Superior temporal gyrus (tissue), 1 donor: Measurements from ENCODE around the gene TNNI3K.
A peak's percentile ranks its signal among the peaks of the same experiment; 100 is the strongest.

ENCODE experiments used
- DNase-seq: peaks from one replicate; pipeline ENCODE4 v3.0.0-alpha.2; 2016; ENCODE audit errors: extremely low spot score

TNNI3K gene

DNA sequence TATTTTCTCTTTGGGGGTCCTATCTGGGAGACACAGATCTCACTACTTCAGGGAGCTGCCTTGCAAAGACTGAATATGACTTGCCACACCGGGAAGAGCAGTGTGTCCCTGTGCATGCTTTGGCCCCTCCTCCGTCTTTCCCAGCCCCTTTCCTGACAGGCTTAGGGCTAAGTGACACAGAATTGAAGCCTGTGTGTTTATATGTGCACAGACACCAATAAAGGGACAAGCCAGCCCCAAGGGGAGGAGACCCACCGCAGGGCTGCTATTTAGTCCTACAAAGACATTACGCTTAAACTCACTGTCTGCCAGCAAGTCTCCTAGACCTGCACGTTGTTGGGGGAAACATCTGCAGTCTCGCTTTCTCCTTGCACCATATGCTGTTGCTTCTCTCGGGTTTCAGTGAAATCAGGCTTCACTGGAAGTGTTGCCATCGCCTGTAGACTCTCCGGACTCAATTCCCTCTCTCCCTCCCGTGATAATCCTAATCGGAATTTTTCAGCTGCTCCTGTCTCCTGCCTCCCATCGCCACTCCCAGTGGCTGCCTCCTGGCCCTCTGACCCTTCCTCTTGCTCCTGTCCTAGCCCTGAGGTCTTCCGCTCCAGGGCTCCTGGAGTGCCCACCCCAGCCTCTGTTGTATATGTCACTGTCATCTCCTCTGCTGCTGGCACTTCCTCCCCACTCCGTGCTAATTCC, 335.8 kb downstream of the TNNI3K start:
- peak; percentile 44 for DNase-seq

DNA sequence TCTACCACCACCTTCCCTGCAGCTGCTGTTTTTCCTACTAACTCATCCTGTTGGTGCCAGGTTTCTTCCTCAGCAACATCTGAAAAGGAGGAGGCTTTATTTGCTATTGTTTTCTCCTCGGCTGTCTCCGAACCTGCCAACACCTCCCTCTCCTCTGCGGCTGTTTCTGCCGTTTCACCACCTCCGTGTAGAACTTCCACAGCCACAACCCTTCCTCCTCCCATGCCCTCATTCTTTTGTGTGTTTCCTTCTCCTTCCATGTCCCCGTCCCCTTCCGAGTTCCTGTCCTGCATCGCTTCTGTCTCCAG, 336.3 kb downstream of the TNNI3K start:
- DNase-seq: peak; percentile 53

DNA sequence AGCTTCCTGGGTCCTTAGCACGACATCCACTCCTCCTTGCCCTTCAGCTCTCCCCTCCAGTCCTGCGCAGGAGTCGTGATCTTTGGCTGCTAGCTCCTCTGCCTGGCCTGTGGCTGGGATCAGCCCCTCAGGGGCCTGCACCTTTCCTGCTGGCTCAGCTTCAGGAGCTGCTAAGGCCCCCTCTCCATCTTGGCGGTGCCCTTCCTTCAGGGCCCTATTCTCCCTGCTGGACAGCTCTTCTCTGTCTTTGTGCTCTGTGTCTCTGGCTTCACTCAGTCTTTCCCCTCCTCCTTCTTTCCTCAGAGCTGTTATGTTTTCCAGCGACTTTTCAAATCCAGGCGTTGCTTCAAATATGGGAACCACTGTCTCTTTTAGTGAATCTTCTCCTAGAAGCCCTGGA, 336.7 kb downstream of the TNNI3K start:
- no peak for DNase-seq

DNA sequence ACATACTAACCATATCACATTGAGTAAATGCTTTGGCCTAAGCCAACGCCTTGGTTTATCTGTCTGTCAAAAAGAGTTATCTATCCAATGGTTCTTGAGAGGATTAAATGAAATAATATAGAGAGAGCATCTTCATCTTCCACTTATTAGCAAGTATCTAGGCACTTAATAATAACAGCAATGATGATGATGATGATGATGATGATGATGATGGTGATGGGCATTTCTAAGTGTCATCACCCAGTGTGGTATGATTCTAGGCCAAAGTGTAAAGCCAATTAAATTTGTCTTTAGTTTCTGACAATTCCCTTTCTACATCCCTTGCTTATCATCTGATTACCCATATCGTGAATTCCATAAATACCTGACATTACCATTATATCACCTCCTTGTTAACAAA, 342.9 kb downstream of the TNNI3K start:
- no peak for DNase-seq

DNA sequence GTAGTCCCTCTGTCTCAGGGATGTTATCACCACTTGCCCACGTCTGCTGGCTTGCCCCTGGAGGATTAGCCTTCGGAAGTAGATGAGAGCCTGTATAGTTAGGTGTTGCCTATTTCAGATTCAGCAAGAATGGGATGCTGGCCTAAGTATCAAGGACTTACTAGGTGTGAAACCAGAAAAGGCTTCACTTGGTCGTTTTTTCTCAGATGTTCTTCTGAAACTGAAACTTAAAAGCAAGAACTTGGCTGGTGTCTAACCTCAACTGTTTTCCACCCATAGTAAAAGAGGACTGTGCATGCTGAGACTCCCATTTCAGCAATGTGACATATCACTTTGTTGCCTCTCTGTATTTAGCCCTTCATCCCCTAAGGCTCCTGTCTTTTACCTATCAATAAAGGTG, 344.2 kb downstream of the TNNI3K start:
- DNase-seq: no peak

- no peak for DNase-seq
Observed at GRCh38 chr1:74583397-74583796, 348.2 kb downstream of the TNNI3K start.

- no peak for DNase-seq
Observed at GRCh38 chr1:74584185-74584584, 349.0 kb downstream of the TNNI3K start.

DNA sequence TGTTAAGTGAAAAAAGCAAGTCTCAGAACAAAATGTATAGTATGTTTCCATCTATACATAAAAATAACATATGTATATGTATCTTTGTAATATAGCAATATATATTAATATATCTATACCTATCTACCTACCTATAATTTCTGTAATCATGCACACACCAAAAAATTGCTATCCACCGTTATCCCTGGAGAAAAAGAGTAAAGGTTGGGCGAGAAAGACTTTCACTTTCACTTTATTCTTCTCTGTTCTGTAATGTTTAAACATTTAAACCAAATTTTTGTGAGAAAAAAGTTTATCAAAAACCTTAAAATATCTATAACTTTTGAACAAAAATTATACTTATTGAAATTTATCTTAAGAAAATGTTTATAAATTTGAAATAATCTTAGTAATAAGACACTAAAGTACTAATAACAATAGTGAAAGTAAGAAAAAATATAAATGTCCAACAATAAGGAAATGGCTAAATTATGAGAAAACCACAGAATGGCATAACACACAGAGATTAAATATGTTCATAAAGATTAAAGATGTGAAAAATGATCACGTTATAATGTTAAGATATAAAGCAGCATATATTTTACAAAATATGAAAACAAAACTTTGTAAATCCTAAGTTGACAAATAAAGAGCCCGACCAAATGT, 351.2 kb downstream of the TNNI3K start:
- no peak for DNase-seq

DNA sequence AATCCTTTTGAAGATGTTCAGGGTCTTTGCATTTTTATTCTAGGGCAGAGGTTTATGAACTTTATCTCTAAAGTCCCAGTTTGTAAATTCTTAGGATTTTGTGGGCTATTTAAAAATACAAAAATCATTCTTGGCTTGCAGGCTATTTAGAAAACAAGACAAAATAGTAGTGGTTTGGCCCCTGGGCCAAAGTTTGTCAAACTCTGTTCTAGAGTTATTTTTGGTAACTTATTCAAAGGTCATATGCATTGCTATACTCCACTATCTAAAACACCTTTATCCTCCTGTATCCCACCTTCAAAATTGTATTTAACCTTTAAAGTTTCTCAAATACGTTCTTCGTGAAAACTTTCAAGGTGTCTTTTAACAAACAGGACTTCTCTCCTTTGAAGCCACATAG, 352.7 kb downstream of the TNNI3K start:
- DNase-seq: no peak

- DNase-seq: no peak
Observed at GRCh38 chr1:74590288-74590687, 355.1 kb downstream of the TNNI3K start.

DNA sequence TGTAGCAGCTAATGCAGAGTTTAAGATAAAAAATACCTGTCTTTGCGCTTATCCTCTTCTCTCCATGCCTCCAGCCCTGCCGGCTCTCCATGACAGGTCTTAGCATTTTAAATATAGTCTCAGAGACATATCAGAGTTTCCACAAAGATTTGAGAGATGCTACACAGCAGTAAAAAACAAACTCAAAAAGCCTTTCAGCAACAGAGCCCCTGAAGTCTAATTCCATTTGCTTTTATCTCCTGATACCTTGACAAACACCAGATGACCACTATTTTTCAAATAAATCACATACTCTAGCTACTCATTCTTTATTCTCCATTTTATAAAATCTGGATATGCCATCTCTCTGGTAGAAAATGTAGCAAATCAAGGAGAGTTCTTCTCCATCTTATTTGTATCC, 356.8 kb downstream of the TNNI3K start:
- no peak for DNase-seq

- no peak for DNase-seq
Observed at GRCh38 chr1:74592580-74593355, 357.6 kb downstream of the TNNI3K start.
